DMS 273 treated with DMSO at 0.1 percent for 48 hours (cell line): ENCODE measurements around the gene TRMT44.

Experiments
- DNase-seq: peaks from one replicate; lab custom pipeline; 2025; lab: John Stamatoyannopoulos, UW

TRMT44 gene, protein sequence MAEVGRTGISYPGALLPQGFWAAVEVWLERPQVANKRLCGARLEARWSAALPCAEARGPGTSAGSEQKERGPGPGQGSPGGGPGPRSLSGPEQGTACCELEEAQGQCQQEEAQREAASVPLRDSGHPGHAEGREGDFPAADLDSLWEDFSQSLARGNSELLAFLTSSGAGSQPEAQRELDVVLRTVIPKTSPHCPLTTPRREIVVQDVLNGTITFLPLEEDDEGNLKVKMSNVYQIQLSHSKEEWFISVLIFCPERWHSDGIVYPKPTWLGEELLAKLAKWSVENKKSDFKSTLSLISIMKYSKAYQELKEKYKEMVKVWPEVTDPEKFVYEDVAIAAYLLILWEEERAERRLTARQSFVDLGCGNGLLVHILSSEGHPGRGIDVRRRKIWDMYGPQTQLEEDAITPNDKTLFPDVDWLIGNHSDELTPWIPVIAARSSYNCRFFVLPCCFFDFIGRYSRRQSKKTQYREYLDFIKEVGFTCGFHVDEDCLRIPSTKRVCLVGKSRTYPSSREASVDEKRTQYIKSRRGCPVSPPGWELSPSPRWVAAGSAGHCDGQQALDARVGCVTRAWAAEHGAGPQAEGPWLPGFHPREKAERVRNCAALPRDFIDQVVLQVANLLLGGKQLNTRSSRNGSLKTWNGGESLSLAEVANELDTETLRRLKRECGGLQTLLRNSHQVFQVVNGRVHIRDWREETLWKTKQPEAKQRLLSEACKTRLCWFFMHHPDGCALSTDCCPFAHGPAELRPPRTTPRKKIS

DNA sequence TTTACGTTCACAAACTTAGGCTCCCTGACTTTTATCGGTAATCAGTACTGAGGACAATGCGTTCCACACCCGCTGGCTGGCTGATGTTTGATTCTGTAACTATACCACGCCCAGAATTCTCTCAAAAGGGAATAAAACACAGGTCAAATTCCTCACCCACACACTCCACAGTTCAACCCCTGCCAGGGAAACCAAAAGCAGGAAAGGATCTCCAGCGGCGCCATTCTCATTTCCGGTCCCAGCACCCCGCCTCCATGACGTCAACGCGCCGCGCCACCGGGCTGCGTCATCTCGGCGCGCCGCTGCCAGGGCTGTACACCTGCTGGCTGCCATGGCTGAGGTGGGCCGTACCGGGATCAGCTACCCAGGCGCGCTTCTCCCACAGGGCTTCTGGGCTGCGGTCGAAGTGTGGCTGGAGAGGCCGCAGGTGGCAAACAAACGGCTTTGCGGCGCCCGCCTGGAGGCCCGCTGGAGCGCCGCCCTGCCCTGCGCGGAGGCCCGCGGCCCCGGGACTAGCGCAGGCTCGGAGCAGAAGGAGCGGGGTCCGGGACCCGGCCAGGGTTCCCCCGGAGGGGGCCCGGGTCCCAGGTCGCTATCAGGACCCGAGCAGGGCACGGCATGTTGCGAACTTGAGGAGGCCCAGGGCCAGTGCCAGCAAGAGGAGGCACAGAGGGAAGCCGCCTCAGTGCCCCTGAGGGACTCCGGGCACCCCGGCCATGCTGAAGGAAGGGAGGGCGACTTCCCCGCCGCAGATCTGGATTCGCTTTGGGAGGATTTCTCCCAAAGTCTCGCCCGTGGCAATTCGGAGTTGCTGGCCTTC lies at the start of gene TRMT44, which contains the start of gene ACOX3:
TRMT44 (plus strand) TSS at position 286 of the 820 bp plus-strand sequence; CDS start at position 332, 46 bp downstream.
ACOX3 (minus strand) TSS at position 232 of the 820 bp plus-strand sequence. CDS start 24,202 bp downstream, outside the sequence.
- peak; percentile 30 for DNase-seq

DNA sequence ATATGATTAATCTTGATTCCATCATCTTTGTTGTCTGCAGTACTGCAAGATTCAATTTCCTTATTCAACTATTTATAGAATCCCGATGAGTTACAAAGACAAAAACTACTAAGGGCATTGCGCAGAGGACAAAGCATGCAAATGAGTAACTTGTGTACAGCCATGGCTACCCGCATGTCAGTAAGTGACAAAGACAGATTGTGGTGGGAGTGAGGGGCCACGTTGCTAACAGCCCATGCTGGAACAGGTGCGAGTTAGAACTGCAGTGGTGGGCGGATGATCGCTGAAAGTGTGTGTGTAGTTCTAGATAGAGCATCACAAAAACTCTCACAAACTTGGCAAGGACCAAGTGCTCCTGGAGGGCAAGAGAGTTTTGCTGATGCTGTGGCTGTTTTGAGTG lies 49.5 kb upstream of the TRMT44 start:
- DNase-seq, result no peak

DNA sequence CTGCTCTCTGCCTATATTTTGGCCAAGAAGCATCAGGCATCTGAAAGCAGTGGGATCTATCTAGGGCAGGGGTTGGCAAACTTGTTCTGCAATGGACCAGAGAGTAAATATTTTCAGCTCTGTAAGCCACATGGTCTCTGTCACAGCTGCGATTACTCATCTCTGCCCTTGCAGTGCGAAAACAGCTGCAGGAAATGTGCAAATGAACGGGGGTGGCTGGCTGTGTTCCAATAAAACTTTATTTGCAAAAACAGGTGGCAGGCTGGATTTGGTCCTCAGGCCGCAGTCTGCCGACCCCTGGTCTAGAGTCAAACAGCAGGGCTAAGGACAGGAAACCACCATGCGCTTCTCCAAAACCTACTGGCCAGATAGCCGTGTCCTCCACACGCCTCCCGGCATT lies 48.6 kb upstream of the TRMT44 start:
- DNase-seq, result peak; percentile 1

DNA sequence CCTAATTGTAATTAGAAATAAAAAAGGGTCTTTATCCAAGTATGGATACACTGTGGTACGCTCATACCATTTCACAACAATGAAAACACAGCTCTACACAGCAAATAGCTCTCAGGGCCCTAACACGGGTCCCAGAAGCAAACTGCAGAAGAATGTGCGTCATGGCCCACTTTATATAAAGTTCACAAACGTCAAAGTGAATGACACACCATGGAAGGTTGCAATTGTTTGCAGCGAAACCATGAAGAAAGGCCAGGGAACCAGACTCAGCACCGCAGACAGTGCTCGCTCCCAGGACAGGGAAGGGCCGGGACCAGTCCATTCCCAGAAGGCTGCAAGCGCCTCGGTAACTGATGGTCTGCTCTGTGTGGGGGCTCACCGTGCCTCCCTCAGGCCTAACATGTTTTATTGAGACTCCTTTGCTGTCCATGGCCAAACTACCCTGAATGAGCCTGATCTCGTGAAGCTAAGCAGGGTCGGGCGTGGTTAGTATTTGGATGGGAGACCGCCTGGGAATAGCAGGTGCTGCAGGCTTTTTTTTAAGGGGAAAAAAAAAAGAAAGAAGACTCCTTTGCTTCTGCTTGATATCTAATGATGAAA lies 47.9 kb upstream of the TRMT44 start:
- DNase-seq, result no peak

DNA sequence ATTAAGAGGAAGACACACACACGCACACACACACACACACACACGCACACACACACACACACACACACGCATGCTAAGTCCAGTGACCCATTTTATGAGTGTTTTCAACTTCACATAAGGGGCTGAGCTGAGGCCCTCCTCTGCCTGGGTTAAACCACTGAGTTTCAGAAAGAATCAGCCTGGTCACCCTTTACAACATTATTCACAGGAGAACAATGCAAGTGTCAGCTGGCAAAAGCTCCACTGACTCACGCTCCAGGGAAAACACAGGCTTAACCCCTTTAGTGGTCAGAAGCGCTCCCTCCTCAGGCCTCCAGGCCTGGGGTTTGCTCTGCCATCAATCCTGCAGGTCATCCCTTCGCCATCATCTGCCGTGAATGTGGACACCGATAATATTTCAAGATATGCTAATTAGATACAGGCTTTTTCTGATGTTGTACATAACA lies 47.0 kb upstream of the TRMT44 start:
- DNase-seq, result no peak

DNA sequence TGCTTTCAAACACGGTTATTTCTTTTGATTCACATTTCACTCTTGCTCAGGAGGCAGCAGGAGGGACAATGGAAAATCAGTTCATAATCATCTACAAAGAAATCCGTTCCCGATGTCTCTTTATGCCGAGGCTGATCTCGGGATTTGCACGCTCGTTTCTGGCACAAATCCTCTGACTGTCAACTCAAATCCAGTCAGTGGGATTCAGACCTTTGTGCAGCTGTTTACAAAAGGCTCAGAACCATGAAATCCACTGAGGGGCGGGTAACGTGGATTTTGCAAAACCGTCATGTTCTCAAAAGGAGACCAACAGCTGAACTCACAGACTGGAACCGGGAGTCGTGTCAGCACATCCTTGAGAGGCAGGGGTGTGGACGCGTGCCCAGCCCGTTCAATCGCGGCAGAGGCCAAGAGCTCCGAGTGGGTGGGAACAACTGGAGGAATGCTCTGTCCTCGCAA lies 46.5 kb upstream of the TRMT44 start:
- DNase-seq, result no peak

DNA sequence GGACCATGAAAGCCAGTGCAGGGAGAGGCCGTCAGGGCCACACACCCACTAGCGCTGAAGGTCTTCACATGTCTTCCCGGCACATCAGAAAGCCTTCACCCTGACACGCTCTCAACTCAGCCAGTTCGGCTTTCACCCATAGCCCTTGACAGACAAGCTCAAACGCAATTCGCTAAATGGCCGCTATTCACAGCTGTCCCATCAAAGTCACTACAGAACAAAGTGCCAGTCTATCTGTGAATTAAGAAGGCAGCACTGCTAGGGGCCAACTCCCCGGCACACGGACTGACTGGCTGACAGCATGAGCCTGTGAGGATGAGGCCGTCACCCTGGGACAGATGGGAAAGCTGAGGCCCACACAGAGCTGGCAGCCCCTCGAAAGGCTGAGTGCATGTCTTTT lies 45.8 kb upstream of the TRMT44 start:
- DNase-seq, result no peak

DNA sequence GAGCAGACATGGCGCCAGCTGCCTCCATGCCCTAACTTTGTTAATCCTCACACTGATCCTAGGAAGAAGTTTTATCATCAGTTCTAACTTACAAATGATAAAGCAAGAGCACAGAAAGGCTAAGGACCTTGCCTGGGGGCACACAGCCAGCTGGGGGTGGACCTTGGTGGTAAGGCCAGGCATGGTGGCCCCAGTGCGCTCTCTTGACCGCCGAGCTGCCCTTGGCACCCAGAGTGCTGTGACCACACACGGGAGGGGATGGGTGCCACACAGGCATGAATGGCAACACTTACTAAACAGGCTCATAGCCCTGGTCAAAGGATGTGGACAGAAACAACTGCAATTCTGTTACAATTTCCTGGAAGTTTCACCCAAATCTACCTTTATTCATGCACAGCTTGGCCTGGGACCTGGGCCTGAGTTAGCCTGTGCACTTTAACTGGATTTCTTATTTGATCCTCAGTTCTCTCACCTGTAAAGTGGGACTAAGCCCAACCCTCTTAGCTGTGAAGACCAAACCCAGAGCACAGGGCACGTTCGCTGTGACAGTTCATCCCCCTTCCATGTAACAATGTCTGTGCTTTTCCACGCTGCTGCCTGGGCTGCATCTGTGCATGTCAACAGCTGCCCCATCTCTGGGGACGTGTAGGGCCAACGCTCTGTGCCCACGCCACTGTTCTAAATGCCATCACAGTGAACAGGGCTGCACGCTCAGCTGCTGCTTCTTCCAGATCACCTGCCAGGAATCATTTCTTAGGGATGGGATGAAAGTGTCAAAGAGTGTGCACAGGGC lies 44.9 kb upstream of the TRMT44 start:
- DNase-seq, result no peak

DNA sequence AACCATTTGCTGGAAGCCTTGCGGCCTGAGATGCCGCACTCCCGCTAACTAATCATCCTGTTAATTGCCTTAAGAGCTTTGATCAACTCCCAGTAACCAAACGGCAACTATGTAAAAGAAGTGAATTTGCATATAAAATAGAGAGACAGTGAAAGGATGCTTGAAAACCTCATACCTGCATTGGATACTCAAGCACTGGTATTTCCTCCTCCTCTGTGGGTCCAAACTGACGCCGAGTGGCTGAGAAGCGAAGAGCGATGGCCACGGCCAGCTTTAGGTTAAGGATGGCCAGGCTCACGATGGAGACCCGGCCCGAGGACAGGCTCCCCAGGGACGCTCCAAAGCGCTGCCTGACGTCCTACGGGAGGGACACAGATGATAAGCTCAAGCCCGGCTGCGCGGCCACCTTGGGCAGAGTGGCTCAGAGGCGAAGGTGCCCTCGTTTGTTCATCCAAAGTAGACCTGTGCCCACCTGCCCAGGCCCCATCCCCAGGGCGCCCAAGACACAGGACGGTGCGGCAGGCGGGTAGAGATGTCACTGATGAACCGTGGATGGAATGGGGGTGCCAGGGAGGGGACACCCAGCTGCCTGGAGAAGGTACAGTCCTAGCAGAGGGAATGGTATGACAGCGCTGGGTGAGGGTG lies 43.7 kb upstream of the TRMT44 start:
- no peak for DNase-seq

DNA sequence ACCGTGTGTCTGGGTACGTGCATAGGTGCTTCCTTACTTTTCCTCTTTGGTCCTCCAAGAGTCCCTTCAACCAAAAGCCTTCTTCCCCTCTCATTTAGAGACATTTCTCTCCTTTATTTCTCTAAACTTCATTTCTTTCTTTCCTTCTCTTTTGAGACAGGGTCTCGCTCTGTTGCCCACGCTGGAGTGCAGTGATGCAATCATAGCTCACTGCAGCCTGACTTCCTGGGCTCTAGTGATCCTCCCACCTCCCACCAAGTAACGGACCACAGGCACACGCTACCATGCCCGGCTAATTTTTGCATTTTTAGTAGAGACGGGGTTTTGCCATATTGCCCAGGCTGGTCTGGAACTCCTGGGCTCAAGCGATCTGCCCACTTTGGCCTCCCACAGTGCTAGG lies 42.2 kb upstream of the TRMT44 start:
- DNase-seq, result no peak

DNA sequence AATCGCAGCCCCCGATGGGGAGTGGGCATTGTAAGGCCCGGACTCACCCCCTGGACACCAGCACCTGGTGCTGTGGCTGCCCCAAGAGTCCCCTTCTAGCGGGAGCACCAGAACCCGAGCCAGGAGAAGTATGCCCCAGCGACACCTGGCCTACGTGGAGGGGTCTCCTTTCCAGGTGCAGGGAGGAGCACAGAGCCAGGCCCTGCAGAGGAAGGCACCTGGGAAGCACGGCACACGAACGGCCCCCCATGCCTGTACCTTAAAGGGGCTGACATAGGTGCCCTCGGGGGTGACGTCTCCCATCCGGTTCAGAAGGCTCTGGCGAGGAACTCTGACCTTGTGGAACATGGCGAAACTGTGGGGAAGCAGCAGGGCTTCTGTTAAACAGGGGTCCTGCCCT lies 41.3 kb upstream of the TRMT44 start:
- DNase-seq, result no peak

DNA sequence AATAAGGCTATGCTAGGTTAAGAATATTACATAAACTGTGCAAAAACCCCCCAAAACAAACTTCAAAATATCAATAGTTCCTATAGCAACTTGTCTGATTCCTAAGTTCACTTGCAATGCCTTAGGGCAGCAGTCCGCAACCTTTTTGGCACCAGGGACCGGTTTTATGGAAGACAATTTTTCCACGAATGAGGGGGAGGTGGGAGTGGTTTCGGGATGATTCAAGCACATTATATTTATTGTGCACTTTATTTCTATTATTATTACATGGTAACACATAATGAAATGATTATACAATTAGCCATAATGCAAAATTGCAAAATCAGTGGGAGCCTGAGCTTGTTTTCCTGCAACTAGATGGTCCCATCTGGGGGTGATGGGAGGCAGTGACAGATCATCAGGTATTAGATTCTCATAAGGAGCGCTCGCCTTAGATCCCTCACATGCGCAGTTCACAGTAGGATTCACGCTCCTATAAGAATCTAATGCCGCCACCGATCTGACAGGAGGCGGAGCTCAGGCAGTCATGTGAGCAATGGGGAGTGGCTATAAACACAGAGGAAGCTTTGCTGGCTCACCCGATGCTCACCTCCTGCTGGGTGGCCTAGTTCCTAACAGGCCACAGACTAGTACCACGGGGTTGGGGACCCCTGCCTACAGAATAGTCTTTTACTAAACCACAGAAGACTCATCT lies 39.8 kb upstream of the TRMT44 start:
- no peak for DNase-seq

DNA sequence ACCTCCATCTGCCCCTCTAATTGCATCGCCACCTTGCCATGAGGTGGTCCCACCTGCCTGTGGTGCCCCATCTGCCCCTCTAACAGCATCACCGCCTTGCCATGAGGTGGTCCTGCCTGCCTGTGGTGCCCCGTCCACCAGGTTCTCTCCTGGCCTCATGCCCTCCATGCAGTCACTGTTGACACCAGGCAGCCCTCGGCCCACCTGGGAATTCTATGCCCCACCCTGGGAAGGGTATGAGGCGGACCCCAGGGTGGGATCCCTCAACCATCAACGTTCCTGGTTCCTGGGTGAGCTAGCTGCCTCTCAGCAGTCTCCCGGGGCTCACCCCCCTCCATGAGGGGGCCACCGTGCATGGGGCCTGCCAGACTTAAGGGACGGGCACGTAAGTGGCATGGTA lies 38.9 kb upstream of the TRMT44 start:
- DNase-seq, result no peak

DNA sequence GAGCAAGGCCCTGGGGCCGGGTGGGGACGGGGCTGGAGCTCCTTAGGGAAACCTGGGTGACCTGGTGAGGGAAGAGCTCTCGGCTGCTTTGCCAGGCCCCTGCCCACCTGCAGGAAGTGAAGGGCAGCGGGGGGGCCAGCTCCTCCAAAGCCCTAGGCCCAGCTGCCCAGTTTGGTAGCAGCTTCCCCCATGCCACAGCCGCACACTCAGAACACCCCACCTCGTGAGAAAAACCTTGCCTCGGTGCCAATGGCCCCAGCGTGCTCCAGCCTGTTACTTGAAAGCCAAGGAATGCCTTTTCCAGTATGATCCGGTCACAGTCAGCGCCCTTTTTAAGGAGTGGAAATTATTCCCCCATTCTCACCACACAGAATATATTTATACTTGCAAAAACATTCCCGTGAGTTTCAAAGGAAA lies 38.4 kb upstream of the TRMT44 start:
- DNase-seq, result no peak

DNA sequence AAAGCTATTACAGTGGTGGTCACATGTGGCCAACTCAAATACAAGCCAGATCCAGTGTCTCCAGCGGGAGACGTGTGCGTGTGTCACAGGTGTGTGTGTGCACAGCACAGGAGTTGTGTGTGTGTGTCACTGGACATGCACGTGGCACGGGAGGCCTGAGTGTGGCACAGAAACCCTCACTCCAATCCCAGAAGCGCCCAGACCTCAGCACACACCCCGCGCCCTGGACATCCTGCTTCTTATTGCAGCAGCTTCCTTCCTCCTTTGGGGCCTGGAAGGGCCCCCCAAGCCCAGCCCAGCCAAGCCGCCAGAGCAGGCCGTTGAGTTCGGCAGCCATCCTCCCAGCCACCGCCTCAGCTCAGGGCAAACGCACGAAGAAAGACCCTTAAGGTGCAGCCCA lies 37.9 kb upstream of the TRMT44 start:
- no peak for DNase-seq

DNA sequence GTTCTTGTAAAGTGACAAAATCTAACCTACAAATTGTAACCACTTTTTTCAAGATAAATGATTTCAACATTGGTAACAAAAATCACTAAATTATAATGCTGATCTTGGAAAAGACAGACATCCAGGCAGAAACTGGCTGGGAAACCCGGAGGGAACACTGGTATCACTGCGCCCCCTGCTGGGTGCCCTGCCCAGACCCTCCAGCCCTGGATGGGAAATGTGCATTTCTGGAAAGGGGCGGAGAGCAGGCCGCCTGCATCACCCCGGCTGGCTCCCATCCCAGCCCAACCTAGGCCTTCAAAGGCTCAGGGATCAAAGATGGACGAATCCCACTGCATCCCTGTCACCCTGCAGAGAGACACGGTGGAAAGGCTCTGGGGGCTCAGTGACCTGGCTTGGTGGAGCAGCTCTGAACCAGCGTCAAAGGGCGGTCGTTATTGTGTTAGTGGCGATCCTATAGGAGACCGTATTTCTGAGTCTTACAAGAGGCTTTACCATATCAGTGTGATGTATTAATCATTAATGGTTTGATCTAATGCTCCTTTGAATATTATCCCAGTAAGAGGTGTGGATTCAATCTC lies 37.3 kb upstream of the TRMT44 start:
- peak; percentile 1 for DNase-seq

DNA sequence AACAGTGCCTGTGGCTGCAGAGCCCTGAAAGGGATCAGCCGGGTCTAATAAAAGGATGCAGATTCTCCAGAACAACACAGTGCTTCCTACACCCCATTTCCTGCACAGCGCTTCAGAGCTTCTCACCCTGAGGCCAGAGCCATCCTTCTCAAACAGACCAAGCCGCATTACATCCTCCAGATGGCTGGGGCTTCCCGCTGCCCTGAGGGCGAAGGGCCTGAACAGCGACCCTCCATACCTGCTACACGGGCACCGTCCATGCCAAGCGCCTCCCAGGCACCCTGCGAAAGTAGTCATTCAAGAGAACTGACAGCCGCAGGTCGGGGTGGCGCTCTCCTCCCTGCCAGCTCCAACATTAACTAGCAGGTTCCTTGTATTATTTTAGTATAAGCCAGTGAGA lies 36.6 kb upstream of the TRMT44 start:
- no peak for DNase-seq

DNA sequence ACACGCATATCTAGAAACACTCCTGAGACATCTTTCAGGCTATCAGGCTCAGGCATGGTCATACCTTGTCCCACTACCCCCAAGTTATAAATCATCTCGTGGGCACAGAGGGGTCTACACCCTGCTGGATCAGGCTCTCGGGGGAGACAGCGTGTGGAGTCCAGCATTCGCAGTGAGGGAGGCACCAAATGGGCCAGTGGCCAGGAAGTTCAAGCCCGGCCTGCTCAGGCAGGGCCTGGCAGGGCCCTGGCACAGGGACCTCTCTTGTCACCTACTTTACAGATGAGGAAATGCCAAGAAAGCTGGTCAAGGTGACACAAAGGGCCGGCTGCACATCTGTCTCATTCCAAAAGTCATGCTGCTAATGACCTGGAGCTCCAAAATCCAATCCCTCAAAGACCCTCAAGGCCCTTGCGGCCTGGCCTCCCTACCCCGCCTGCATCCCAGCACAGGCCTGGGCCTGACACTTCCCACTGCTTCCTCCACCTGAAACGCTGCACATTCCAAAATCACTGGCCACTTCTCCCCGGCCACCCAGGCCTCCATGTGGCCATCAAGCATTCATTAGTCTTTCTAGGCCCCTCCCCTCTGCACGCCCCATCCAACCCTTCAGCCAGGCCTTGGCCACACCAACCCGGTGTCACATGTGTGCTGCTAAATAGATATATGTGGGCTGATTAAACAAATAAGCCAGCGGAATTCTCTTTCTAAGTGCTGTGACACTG lies 35.6 kb upstream of the TRMT44 start:
- no peak for DNase-seq

DNA sequence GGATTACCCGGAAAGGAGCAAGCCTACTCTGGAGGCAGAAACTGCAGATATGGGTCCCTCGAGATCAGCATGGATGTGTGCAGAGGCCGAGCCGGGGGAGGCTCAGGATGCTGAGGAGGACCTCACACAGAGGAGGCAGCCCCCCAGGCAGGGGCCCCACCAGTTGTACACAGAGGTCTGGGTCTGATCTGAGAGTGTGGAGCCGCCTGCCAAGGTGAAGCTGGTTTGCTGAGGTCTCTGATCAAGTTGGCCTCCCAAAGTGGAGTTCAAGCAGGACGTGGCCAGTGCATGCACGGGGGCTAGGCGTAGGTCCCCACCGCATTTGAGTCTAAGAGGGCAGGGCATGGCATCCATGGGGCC lies 35.1 kb upstream of the TRMT44 start:
- DNase-seq, result no peak
